OCI-LY3 (cell line): ENCODE data around the gene ANKRD33.

Source experiments
- H2AFZ ChIP-seq: fragments of 200-600, 300-600 bp; shearing (Covaris generic); 2 replicates; pipeline ENCODE4 v1.6.0; 2014; ENCODE audit warnings: antibody characterized with exemption, low read depth, low read length
- H3K27ac ChIP-seq: fragments of 200-600, 300-600 bp; sonication (generic); 2 replicates; pipeline ENCODE4 v1.5.1; 2014; ENCODE audit warnings: mild to moderate bottlenecking, low read length, moderate library complexity, mixed read lengths
- H3K27me3 ChIP-seq: fragments of 200-600, 300-600 bp; sonication (generic); 2 replicates; pipeline ENCODE4 v1.6.1; 2014; ENCODE audit warnings: low read depth, low read length, mixed read lengths
- H3K36me3 ChIP-seq: fragments of 200-600, 300-600 bp; sonication (generic); replicated peaks from 2 replicates; pipeline ENCODE3; 2014; ENCODE audit warnings: low read depth, low read length, mixed read lengths
- H3K4me1 ChIP-seq: fragments of 300-600, 200-600 bp; sonication (generic); 2 replicates; pipeline ENCODE4 v1.6.1; 2014; ENCODE audit warnings: low read length, mixed read lengths
- H3K4me2 ChIP-seq: fragments of 200-600, 300-600 bp; sonication (generic); 2 replicates; pipeline ENCODE4 v1.6.1; 2014; ENCODE audit warnings: low read length, mixed read lengths
- H3K4me3 ChIP-seq: fragments of 300-600, 200-600 bp; sonication (generic); 2 replicates; pipeline ENCODE4 v1.5.1; 2014; ENCODE audit warnings: antibody characterized with exemption, mild to moderate bottlenecking, low read length, moderate library complexity
- H3K79me2 ChIP-seq: fragments of 300-600, 200-600 bp; shearing (Covaris generic); 2 replicates; pipeline ENCODE4 v1.6.1; 2014; ENCODE audit warnings: mild to moderate bottlenecking, low read length, mixed read lengths
- H3K9ac ChIP-seq: fragments of 300-600, 200-600 bp; shearing (Covaris generic); 2 replicates; pipeline ENCODE4 v1.6.0; 2014; ENCODE audit warnings: mild to moderate bottlenecking, low read length, moderate library complexity
- H3K9me3 ChIP-seq: fragments of 200-600, 300-600 bp; shearing (Covaris generic); 2 replicates; pipeline ENCODE4 v1.6.1; 2014; ENCODE audit warnings: low read length, mixed read lengths; ENCODE audit not compliant: insufficient read depth
- H4K20me1 ChIP-seq: fragments of 200-600, 300-600 bp; sonication (generic); 2 replicates; pipeline ENCODE4 v1.6.1; 2016; ENCODE audit warnings: low read length, mixed read lengths; ENCODE audit not compliant: insufficient read depth
- EZH2phosphoT487 ChIP-seq: fragments of 200-600 bp; shearing (Covaris generic); IDR thresholded peaks from 2 replicates; pipeline ENCODE4 v1.6.1; 2018; ENCODE audit warnings: antibody characterized with exemption, mixed run types, low read depth
- TF ChIP-seq, protein P1 (sequence below): fragments of 200-600, 300-600 bp; sonication (generic); IDR thresholded peaks from 2 replicates; pipeline ENCODE4 v1.5.1; 2014; ENCODE audit warnings: antibody characterized with exemption, low read length, low read depth

Gene ANKRD33

DNA sequence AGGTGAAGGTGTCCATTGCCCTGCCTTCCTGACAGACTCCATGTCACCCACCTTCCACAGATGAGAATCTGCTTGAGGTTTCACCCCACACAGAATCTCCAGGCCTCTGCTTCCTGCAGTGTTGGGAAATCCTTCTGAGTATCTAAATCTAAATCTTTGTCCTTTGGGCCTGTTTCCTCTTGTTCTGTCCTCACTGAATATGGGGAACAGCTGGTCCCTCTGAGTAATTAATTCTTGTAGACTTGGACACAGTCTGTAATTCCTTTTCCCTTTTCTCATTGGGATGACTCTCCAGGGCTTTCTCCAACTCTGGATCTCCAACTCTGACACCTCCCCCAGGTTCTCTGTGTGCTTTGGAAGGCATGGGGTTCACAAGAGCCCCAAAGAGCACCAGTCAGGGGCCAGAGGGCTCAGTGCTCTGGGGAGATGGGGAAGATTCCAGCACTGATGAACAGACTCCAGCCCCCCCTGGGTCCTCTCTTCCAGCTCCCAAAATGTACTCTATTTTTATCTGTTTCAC, 17.1 kb downstream of the ANKRD33 start:
- Histone ChIP-seq H3K9me3 (no peaks in the 10 kb centered on the region), H3K9ac (no peak overlapping the region), H3K27ac (no peak overlapping the region), H3K27me3 (peaks cover 30% of the 10 kb centered on the region), H2AFZ (no peak overlapping the region), H3K4me2 (no peak overlapping the region), H3K36me3 (no peaks in the 10 kb centered on the region), H3K4me3 (no peak overlapping the region), H3K79me2 (no peaks in the 10 kb centered on the region), H4K20me1 (no peaks in the 10 kb centered on the region), H3K4me1 (no peaks in the 10 kb centered on the region)
- TF ChIP-seq EZH2phosphoT487: no peak
- TF ChIP-seq, protein P1, sequence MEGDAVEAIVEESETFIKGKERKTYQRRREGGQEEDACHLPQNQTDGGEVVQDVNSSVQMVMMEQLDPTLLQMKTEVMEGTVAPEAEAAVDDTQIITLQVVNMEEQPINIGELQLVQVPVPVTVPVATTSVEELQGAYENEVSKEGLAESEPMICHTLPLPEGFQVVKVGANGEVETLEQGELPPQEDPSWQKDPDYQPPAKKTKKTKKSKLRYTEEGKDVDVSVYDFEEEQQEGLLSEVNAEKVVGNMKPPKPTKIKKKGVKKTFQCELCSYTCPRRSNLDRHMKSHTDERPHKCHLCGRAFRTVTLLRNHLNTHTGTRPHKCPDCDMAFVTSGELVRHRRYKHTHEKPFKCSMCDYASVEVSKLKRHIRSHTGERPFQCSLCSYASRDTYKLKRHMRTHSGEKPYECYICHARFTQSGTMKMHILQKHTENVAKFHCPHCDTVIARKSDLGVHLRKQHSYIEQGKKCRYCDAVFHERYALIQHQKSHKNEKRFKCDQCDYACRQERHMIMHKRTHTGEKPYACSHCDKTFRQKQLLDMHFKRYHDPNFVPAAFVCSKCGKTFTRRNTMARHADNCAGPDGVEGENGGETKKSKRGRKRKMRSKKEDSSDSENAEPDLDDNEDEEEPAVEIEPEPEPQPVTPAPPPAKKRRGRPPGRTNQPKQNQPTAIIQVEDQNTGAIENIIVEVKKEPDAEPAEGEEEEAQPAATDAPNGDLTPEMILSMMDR: no peak

DNA sequence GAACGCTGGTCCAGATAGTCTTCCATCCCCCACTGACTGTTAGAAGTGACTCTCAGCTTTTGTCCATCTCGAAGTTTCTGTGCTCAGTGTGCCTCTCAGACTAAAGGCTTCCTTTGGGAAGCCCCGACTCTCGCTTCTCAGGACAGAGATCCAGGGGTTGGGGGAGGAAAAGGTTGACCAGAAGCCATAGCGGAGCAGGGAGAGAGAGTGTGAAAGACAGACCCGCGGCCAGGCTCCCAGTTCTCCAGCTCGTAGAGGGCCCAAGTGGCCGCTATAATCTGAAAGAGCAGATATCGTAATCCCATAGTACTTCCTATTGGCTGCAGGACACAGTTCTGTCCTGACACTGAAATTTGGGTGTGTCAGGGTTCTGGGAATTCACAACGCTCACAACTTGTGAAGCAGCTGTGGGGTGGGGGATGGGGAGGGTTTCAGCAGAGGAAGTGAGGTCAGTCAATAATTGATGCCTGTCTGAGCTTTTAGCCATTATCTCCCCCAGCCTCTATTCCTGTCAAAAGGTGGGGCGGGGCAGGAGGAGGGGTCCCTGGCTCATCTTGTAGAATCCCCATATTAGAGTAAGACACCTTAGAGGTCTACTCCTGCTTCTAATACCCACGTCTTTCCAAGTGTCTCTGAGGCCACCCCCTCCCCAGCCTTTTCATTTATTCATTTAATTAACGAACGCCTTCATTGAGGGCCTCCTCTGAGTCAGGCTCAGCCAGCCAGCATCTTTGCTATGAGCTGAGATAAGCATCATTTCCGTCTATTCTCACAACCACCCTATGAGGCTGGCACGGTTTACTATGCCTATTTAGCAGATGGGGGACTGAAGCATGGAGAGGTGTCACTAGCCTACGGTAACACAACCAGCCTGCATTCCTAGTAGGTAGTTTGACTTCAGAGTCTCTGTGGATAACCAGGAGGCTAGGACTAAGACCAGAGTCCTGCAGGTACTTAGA, 17.8 kb downstream of the ANKRD33 start:
- H3K4me3 ChIP-seq: no peak overlapping the region
- peaks cover 35% of the 10 kb centered on the region for H3K27me3 ChIP-seq
- no peak overlapping the region for H2AFZ ChIP-seq
- no peaks in the 10 kb centered on the region for H3K36me3 ChIP-seq
- H3K4me1 ChIP-seq: no peaks in the 10 kb centered on the region
- TF ChIP-seq EZH2phosphoT487: no peak
- TF ChIP-seq, protein P1: no peak
- no peaks in the 10 kb centered on the region for H3K9me3 ChIP-seq
- H3K79me2 ChIP-seq: no peaks in the 10 kb centered on the region
- no peaks in the 10 kb centered on the region for H4K20me1 ChIP-seq
- H3K27ac ChIP-seq: no peak overlapping the region
- H3K4me2 ChIP-seq: no peak overlapping the region
- no peak overlapping the region for H3K9ac ChIP-seq

DNA sequence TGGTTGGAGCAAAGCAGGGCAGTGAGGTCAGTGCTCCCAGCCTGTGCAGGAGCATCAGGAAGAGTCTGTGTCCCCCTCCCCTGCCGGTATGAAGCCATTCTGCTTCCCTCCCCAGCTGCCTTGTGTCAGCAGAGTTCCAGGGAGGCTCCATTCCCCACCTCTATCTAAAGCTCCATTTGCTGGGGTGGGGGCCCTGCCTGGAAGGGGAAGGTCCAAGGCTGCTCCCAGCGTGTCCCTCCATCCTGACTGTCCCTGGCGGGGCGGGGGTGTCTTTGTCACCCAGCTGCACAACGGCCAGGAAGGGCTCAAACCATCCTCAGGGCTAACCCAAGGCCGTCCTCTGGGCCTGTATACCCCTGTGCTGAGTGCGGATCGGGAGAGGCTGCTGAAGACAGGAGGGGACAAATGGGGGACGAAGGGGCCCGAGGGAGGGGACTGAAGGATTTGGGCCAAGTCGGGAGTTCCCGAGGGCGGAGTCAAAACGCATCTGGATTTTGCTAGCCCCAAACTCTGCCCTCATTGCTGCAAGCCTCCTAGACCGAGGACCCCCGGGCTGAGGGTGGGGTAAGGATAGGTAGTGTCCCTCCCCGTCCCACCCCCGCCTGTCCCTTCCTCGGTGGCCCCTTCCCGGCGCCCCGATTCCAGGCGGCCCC, 18.7 kb downstream of the ANKRD33 start:
- Histone ChIP-seq H3K27ac (no peak overlapping the region), H2AFZ (no peak overlapping the region), H3K79me2 (no peaks in the 10 kb centered on the region), H3K9ac (no peak overlapping the region), H3K4me2 (no peak overlapping the region), H3K4me3 (no peak overlapping the region), H3K27me3 (peaks cover 35% of the 10 kb centered on the region), H3K9me3 (no peaks in the 10 kb centered on the region), H3K4me1 (no peaks in the 10 kb centered on the region), H3K36me3 (no peaks in the 10 kb centered on the region), H4K20me1 (no peaks in the 10 kb centered on the region)
- TF ChIP-seq, protein P1: no peak
- no peak for TF ChIP-seq EZH2phosphoT487
